Dermis blood vessel endothelial cell (primary cell): ENCODE results near the gene PRIM2. TPM values are rescaled to one million over a fixed set of nuclear protein-coding genes. Genes with fewer than 3 reads are reported as not detected.
"Not testable (repeated sequence)": the region's sequence is repeated elsewhere in the genome, so short reads cannot be mapped to it uniquely, and the experiment has no call there.

Experiments
- DNase-seq: peaks from one replicate; pipeline ENCODE4 v3.0.0; 2010
- total RNA-seq: library from RNA; depleted of rRNA; stranded (reverse); fragments of >200 nt; gene quantifications from 2 replicates; pipeline ENCODE4 v1.2.3, GENCODE V29; 2014

Gene PRIM2
- total RNA-seq, 1 donor from 2014 or later: 16.2 TPM

DNA sequence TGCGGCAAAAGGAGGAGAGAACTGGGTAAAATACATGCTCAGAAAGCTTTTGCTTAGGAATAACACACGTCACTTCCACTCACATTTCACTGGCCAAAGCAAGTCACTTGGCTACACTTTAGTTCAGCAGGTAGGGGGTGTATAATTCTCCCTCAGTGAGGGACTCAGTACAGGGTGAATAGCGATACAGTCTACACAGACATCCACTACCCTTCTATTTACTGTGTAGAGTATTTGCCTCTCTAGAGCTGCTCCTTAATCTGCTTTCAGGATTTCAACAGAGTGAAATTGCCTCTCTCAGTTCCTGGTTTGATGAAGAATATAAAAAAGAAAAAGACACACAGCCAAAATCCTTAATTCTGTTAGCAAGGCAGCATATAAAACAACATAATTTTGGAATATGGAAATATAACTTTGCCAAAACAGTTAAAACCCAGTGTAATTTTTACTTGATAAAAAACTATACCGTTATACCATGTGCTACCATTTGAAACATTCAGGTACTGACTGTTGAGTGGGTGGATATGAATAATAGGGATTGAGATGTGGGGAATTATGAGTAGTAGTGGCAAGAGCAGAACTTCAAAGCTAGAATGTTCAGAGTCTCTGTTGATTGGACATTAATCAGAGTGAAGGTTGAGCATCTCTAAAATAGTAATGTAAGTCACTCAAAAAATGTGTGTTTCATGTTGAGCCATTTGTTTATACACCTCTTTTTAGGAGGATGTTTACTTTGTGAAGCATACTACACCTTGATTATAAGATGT lies 51.7 kb downstream of the PRIM2 start:
- DNase-seq: not testable (repeated sequence)

GRCh38 chr6:57371779-57372178 lies 54.3 kb downstream of the PRIM2 start:
- not testable (repeated sequence) for DNase-seq

DNA sequence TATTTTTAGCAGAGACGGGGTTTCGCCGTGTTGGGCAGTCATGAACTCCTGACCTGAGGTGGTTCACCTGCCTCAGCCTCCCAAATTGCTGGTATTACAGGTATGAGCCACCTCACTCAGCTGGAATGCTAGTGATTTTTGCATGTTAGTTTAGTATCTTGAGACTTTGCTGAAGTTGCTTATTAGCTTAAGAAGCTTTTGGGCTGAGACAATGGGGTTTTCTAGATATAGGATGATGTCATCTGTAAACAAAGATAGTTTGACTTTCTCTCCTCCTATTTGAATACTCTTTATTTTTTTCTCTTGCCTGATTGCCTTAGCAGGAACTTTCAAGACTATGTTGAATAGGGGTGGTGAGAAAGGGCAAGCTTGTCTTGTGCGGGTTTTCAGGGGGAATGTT lies 57.3 kb downstream of the PRIM2 start:
- not testable (repeated sequence) for DNase-seq

- DNase-seq: not testable (repeated sequence)
Observed at GRCh38 chr6:57376083-57376482, 58.7 kb downstream of the PRIM2 start.

DNA sequence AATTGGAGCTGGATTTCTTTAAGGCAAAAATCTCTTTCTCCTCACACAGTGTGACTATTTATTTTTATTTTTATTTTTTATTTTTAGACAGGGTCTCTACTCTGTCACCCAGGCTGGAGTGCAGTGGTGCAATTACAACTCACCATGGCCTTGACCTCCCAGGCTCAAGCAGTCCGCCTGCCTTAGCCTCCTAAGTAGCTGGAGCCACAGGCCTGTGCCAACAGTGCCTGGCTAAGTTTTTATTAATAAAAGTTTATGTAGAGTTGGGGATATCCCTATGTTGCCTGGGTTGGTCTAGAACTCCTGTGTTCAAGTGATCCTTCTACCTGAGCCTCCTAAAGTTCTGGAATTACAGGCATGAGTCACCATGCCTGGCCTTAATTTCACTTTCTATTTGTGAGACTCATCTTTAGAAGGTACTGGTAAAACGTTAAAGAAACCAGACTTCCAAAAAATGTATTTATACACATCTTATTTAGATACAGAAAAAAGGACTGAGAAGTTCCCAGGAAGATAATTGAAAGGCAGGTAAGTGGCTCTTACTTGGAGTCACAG lies 71.7 kb downstream of the PRIM2 start:
- DNase-seq: not testable (repeated sequence)

DNA sequence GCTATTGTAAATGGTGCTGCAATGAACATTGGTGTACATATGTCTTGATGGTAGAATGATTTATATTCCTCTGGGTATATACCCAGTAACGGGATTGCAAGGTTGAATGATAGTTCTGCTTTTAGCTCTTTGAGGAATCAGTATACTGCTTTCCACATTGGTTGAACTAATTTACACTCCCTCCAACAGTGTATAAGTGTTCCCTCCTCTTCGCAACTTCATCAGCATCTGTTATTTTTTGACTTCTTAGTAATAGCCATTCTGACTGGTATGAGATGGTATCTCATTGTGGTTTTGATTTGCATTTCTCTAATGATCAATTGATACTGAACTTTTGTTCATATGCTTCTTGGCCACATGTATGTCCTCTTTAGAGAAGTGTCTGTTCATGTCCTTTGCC lies 73.4 kb downstream of the PRIM2 start:
- DNase-seq: not testable (repeated sequence)

- DNase-seq: not testable (repeated sequence)
Observed at GRCh38 chr6:57392047-57392446, 74.6 kb downstream of the PRIM2 start.

GRCh38 chr6:57419341-57419740 lies 101.9 kb downstream of the PRIM2 start:
- peak; percentile 26 for DNase-seq

- DNase-seq: peak; percentile 2
Observed at GRCh38 chr6:57421503-57421902, 104.1 kb downstream of the PRIM2 start.

DNA sequence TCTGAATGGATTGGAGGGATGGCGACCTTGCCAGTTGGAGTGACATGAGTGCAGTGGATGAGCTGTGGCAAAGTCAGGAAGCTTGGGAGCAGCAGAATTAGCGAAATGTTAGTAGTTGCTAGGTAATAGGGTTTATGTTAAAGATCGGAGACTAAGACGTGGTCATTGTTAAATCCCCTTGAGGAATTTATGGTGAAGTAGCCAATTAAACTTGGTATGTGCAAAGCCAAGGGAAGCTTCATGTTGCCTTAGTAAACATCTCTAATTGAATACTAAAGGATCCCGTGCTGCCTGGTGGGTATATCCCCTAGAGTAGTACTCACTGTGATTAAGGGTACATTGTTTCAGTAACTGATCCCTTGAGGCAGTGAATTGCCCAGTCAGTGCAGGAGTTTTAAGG lies 106.0 kb downstream of the PRIM2 start:
- DNase-seq: no peak

DNA sequence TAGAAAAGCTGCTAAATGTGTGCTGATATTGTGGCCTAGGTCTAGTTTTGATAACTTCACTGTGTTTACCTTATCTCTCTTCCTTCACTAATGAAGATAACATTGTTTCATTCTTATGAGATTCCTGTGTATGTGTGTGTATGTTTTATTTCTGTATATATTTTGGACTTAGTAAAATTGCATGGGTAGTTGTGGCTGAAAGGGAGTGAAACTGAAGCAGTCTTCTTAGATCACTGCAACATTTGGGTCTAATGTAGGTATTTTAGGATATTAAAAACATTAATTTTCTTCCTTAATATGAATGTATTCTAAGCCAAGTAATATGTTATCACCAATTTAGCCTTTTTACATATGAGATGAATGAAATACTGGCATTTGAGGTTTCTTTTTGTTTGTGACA lies 114.3 kb downstream of the PRIM2 start:
- peak; percentile 7 for DNase-seq

DNA sequence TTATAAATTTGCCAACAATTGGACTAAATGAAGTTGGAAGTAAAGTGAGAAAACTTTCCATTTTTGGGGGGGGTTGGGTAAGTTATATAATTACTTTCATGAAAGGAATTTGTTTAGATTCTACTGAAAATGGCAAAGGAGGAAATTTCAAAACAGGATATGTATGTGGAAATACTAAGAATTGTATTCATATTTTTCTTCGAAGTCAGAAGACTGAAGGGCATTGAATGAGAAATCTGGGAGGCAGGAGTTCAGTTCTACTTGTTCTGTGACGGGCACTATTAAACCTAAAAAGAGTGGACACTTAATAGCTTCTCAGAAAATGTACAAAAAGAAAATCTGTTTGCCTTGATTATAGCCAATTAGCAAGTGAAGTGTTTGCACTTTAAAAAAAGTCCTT lies 114.7 kb downstream of the PRIM2 start:
- peak; percentile 61 for DNase-seq

- peak; percentile 3 for DNase-seq
Observed at GRCh38 chr6:57432919-57433684, 115.7 kb downstream of the PRIM2 start.

- DNase-seq: not testable (repeated sequence)
Observed at GRCh38 chr6:57433790-57434189, 116.4 kb downstream of the PRIM2 start.

DNA sequence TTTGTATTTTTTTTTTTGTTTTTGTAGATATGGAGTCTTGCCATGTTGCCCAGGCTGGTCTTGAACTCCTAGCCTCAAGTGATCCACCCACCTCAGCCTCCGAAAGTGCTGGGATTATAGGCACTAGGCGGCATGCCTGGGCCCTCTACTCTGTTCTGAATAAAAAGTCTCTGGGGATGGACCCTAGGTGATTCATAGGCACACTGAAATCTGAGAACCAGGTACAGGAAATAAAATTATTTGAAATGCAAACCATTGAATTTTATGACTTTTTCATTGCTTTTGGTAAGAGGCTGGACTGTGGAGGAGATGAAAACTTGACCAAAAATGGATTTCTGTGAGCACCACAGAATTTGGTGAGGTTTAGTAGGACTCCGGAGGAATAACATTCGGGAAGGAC lies 117.5 kb downstream of the PRIM2 start:
- DNase-seq: no peak

- no peak for DNase-seq
Observed at GRCh38 chr6:57435475-57436160, 118.2 kb downstream of the PRIM2 start.

- DNase-seq: not testable (repeated sequence)
Observed at GRCh38 chr6:57440735-57441134, 123.3 kb downstream of the PRIM2 start.

- DNase-seq: not testable (repeated sequence)
Observed at GRCh38 chr6:57442133-57442532, 124.7 kb downstream of the PRIM2 start.

GRCh38 chr6:57443181-57443580 lies 125.8 kb downstream of the PRIM2 start:
- not testable (repeated sequence) for DNase-seq

DNA sequence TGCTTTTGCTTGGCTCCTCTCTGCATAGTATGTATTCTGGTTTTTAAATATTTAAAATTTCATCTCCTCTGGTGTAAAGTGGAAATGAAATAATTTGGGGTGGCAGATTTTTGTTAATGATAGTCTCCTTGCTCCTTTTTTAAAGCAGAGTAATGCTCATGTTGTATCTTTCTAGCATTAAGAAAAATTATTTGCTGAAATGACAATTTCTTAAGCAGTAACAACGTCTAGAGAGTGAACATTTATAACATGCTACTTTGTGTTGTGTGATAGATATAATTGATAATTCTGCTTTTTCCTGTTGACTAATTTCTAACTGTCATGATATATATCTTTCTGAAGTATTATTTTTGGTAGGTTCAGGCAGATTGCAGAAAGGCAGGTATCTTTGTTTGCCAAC lies 127.4 kb downstream of the PRIM2 start:
- not testable (repeated sequence) for DNase-seq

GRCh38 chr6:57445379-57445778 lies 127.9 kb downstream of the PRIM2 start:
- not testable (repeated sequence) for DNase-seq

GRCh38 chr6:57445790-57446468 lies 128.5 kb downstream of the PRIM2 start:
- DNase-seq: peak; percentile 62
